Measurements from ENCODE around the gene GPC5. TPM values are rescaled to one million over a fixed set of nuclear protein-coding genes. Genes with fewer than 3 reads are reported as not detected.

GPC5 gene
- total RNA-seq, 1 donor from 2014 or later = 10.2 TPM

GRCh38 chr13:91747186-91747585 is 348.8 kb downstream of the GPC5 start:
- Mint-ChIP-seq H3K36me3 (ENCODE audit: unreplicated experiment) (no peaks in the 10 kb centered on the region), H3K27me3 (ENCODE audit: unreplicated experiment) (no peaks in the 10 kb centered on the region), H3K4me3 (ENCODE audit: unreplicated experiment) (peak overlapping the region; percentile 27), H3K9me3 (ENCODE audit: unreplicated experiment) (peaks cover 8% of the 10 kb centered on the region), H3K27ac (ENCODE audit: unreplicated experiment) (no peak overlapping the region), H3K4me1 (ENCODE audit: low read depth, unreplicated experiment) (peaks cover 36% of the 10 kb centered on the region)
- no peak for TF ChIP-seq CTCF (IDR thresholded peaks at IDR 0.05; ENCODE audit: partially characterized antibody, unreplicated experiment)
- DNase-seq = no peak

DNA sequence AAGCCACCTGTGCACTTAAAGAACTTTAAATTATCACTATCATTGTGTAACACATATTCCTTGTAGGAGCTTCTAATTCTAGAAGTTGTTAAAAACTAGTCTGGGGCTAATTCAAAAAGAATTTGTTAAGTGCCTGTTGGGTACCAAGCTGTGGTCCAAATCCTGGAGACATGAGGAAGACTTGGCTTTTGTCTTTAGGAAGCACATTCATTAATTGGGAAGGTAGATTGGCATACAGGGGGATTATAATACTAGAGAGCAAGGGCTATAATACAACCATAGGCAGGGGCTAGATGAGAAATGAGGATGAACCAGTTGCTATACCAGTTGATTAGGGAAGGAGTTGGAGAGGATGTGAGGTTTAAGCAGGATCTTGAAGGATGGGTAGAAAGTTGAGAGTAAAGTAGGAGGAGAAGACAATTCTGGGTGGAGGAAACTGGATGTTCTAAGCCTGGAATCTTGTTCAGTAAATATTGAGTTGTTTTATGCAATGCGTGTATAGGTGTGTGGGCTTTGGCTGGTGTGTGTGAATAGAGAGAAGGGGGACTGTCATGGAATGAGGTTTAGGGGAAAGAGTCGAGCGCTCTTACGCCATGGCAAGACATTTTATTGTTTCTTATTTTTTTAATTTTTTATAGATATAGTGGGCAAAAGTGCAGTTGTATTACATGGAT is 350.1 kb downstream of the GPC5 start:
- Mint-ChIP-seq H3K36me3 (ENCODE audit: unreplicated experiment) (no peaks in the 10 kb centered on the region), H3K4me3 (ENCODE audit: unreplicated experiment) (no peak overlapping the region), H3K27me3 (ENCODE audit: unreplicated experiment) (no peaks in the 10 kb centered on the region), H3K27ac (ENCODE audit: unreplicated experiment) (no peak overlapping the region), H3K9me3 (ENCODE audit: unreplicated experiment) (peaks cover 7% of the 10 kb centered on the region), H3K4me1 (ENCODE audit: low read depth, unreplicated experiment) (peaks cover 30% of the 10 kb centered on the region)
- TF ChIP-seq CTCF (IDR thresholded peaks at IDR 0.05; ENCODE audit: partially characterized antibody, unreplicated experiment) = no peak
- DNase-seq = no peak

GRCh38 chr13:91758724-91759123 is 360.3 kb downstream of the GPC5 start:
- Mint-ChIP-seq H3K27ac (ENCODE audit: unreplicated experiment) (no peak overlapping the region), H3K9me3 (ENCODE audit: unreplicated experiment) (no peaks in the 10 kb centered on the region)
- no peak for DNase-seq

GRCh38 chr13:91762957-91763356 is 364.5 kb downstream of the GPC5 start:
- H3K9me3 Mint-ChIP-seq (ENCODE audit: unreplicated experiment) = no peaks in the 10 kb centered on the region
- peaks cover 5% of the 10 kb centered on the region for H3K4me1 Mint-ChIP-seq (ENCODE audit: low read depth, unreplicated experiment)
- no peak for TF ChIP-seq CTCF (IDR thresholded peaks at IDR 0.05; ENCODE audit: partially characterized antibody, unreplicated experiment)
- no peak for DNase-seq
- no peak overlapping the region for H3K4me3 Mint-ChIP-seq (ENCODE audit: unreplicated experiment)
- peaks cover 4% of the 10 kb centered on the region for H3K36me3 Mint-ChIP-seq (ENCODE audit: unreplicated experiment)
- H3K27ac Mint-ChIP-seq (ENCODE audit: unreplicated experiment) = no peak overlapping the region
- H3K27me3 Mint-ChIP-seq (ENCODE audit: unreplicated experiment) = no peaks in the 10 kb centered on the region

More at GRCh38 chr13:91758724-91759123, 360.3 kb downstream of the GPC5 start:
- TF ChIP-seq CTCF (IDR thresholded peaks at IDR 0.05; ENCODE audit: partially characterized antibody, unreplicated experiment) = no peak
- Mint-ChIP-seq H3K36me3 (ENCODE audit: unreplicated experiment) (no peaks in the 10 kb centered on the region), H3K4me3 (ENCODE audit: unreplicated experiment) (no peak overlapping the region), H3K27me3 (ENCODE audit: unreplicated experiment) (no peaks in the 10 kb centered on the region), H3K4me1 (ENCODE audit: low read depth, unreplicated experiment) (no peaks in the 10 kb centered on the region)

- Mint-ChIP-seq H3K4me1 (ENCODE audit: low read depth, unreplicated experiment) (peaks cover 5% of the 10 kb centered on the region), H3K9me3 (ENCODE audit: unreplicated experiment) (no peaks in the 10 kb centered on the region), H3K27me3 (ENCODE audit: unreplicated experiment) (no peaks in the 10 kb centered on the region), H3K27ac (ENCODE audit: unreplicated experiment) (no peak overlapping the region), H3K4me3 (ENCODE audit: unreplicated experiment) (no peak overlapping the region), H3K36me3 (ENCODE audit: unreplicated experiment) (peaks cover 4% of the 10 kb centered on the region)
- TF ChIP-seq CTCF (IDR thresholded peaks at IDR 0.05; ENCODE audit: partially characterized antibody, unreplicated experiment) = no peak
- DNase-seq = no peak
Measured at GRCh38 chr13:91764527-91764926, 366.1 kb downstream of the GPC5 start.

All from glutamatergic neuron (in vitro differentiated cells).